GM10248 (cell line): ENCODE data around the gene KBTBD7.

Experiments
- CTCF ChIA-PET: fragments of 300-600 bp; sonication (Branson Sonifier 250); formaldehyde crosslinking; extraction: SDS; loops from one replicate; lab custom pipeline; 2021; ENCODE audit warnings: antibody characterized with exemption; lab: Yijun Ruan, JAX
- POLR2A ChIA-PET: fragments of 350-650 bp; sonication (Branson Sonifier 250); formaldehyde crosslinking; extraction: SDS; loops from one replicate; lab custom pipeline; 2020; ENCODE audit warnings: antibody characterized with exemption; lab: Yijun Ruan, JAX
- DNase-seq: peaks from one replicate; pipeline ENCODE4 v3.0.0; 2012; ENCODE audit errors: extremely low spot score
- TF ChIP-seq, protein P1 (sequence below): IDR thresholded peaks from 2 replicates; pipeline ENCODE4 v1.5.1; 2012; ENCODE audit warnings: mild to moderate bottlenecking, low read depth; ENCODE audit errors: extremely low read depth, missing control alignments, control extremely low read depth

KBTBD7 gene

DNA sequence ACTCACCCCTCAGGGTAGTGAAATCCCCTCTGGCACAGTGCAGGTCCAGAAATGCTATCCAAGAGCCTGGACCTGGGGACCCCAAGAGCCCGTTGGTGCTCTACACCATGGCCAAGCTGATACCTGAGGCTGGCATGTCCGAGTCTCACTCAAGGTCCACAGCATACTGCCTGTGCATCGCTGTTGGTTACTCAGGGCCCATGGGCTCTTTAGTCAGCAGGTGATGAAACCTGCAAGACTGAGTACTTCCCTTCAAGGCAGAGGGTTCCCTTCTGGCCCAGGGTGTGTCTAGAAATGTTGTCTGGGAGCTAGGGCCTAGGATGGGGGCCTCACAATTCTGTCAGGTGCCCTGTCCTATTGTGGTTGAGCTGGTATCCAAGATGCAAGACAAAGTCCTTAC, 19.6 kb upstream of the KBTBD7 start:
- DNase-seq, result no peak
- TF ChIP-seq, protein P1, sequence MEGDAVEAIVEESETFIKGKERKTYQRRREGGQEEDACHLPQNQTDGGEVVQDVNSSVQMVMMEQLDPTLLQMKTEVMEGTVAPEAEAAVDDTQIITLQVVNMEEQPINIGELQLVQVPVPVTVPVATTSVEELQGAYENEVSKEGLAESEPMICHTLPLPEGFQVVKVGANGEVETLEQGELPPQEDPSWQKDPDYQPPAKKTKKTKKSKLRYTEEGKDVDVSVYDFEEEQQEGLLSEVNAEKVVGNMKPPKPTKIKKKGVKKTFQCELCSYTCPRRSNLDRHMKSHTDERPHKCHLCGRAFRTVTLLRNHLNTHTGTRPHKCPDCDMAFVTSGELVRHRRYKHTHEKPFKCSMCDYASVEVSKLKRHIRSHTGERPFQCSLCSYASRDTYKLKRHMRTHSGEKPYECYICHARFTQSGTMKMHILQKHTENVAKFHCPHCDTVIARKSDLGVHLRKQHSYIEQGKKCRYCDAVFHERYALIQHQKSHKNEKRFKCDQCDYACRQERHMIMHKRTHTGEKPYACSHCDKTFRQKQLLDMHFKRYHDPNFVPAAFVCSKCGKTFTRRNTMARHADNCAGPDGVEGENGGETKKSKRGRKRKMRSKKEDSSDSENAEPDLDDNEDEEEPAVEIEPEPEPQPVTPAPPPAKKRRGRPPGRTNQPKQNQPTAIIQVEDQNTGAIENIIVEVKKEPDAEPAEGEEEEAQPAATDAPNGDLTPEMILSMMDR, result no peak
- ChIA-PET POLR2A (no interaction called here), CTCF (interaction anchor here (1.3 to 2.3 kb wide), 2 partner anchors 13 to 15 kb away, joined by 3 to 5 read pairs; no protein-coding TSS in a partner anchor)

DNA sequence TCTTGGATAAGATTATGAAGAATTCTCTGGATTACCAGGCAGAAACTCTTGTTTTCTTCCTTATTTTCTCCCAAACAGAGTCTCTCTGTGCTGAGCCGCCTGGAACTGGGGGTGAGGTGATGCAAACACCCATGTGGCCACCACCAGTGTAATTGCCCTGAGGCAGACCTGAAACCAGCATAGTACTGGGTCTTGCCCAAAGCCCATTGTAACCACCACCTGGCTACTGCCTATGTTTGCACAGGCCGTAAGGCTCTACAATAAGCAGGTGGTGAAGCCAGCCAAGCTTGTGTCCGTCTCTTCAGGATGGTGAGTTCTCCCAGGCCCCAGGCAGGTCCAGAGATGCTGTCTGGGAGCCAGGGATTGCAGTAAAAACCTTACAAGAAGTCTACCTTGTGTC, 18.9 kb upstream of the KBTBD7 start:
- TF ChIP-seq, protein P1, result no peak
- ChIA-PET POLR2A (no interaction called here), CTCF (interaction anchor here (1.0 kb wide), 1 partner anchor 9 kb away, joined by 3 read pairs; no protein-coding TSS in a partner anchor)
- no peak for DNase-seq

DNA sequence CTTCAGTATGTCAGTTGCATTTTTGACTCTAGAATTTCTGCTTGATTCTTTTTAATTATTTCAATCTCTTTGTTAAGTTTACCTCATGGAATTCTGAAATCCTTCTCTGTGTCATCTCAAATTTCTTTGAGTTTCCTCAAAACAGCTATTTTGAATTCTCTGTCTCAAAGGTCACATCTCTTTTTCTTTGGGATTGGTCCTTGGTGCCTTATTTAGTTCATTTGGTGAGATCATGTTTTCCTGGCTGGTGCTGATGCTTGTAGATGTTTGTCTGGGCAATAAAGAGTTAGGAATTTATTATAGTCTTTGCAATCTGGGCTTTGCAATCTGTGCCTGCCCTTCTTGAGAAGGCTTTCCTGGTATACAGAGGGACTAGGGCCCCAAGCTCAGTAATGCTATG, 18.5 kb upstream of the KBTBD7 start:
- CTCF ChIA-PET, result interaction anchor here (1.0 kb wide), 1 partner anchor 10 kb away, joined by 3 read pairs; no protein-coding TSS in a partner anchor
- TF ChIP-seq, protein P1, result no peak
- DNase-seq, result no peak
- POLR2A ChIA-PET, result no interaction called here

DNA sequence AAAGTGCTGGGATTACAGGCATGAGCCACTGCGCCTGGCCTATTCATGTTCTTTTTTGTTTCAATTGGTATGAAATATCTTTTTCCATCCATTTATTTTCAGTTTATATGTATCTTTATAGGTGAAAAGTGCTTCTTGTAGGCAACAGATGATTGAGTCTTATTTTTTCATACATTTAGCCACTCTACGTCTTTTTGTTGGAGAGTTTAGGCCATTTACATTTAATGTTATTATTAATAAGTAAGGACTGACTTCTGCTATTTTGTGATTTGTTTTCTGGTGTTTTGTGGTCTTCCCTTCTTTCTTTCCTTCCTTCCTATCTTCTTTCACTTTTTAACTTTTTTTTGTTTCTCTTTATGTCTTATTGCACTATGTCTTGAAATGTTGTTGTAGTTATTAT, 16.7 kb upstream of the KBTBD7 start:
- TF ChIP-seq, protein P1, result no peak
- no peak for DNase-seq
- ChIA-PET CTCF (interaction anchor here (1.3 kb wide), 1 partner anchor 12 kb away, joined by 4 read pairs; no protein-coding TSS in a partner anchor), POLR2A (no interaction called here)

DNA sequence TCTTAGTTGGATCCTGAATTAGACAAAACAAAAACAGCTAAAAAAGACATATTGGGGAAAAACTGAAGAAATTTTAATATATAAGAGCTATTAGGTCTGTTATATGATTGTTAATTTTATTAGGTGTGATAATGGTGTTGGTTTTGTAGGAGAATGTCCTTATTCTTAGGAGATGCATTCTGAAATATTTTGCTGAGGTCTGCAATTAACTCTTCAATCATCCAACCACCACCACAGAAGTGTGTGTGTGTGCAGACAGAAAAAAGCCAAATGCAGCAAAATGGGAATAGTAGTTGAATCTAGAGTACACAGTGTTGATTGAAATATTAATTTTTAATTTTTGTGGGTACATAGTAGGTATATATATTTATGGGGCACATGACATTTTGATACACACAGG, 12.1 kb upstream of the KBTBD7 start:
- CTCF ChIA-PET, result interaction anchor here (1.9 kb wide), 1 partner anchor 16 kb away, joined by 5 read pairs; no protein-coding TSS in a partner anchor
- TF ChIP-seq, protein P1, result no peak

DNA sequence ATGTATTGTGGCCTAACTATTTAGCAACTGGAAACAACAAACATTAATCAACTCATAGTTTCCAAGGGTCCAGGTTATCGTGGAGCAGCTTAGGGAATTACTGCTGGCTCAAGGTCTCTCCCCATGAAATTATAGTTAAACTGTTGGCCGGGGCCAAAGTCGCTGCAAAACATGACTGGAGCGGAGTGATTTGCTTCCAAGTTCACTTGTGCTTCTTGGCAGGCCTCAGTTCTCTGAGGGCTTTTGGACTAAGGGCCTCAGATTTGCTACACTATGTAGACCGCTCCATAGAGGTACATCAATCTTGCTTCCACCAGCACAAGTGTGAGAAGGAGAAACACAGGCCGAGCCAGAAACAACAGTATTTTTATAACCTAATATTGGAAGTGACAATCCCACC, 9.4 kb upstream of the KBTBD7 start:
- ChIA-PET CTCF (interaction anchor here (1.6 kb wide), 1 partner anchor 26 kb away, joined by 3 read pairs; no protein-coding TSS in a partner anchor), POLR2A (no interaction called here)
- TF ChIP-seq, protein P1, result no peak
- no peak for DNase-seq

More for the DNA sequence above, 12.1 kb upstream of the KBTBD7 start:
- DNase-seq, result no peak
- POLR2A ChIA-PET, result no interaction called here

DNA sequence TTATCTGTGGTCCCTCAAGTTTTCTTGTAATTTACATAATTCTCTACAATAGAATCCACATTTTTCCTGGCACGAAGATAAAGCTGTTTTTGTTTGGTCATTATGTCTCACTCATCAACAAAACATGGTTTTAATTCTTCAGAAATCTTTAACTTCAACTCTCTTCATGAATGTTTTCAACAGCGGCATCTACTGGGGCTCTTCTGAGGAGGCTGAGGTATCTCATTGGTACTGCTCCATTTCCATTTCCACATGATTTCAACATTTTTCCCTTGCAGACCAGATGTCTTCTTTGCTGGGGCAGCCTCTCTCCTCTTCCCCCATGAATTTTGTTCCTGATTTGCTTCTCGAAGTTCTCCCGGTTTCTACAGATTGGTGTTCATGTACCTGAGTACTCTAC, 5.8 kb upstream of the KBTBD7 start:
- CTCF ChIA-PET, result no interaction called here
- DNase-seq, result no peak
- TF ChIP-seq, protein P1, result no peak
- POLR2A ChIA-PET, result no interaction called here
